Pulmonary artery endothelial cell (primary cell): ENCODE data around the gene PBX2. TPM values are rescaled to one million over a fixed set of nuclear protein-coding genes. Genes with fewer than 3 reads are reported as not detected.

Source experiments
- DNase-seq: peaks from one replicate; pipeline ENCODE4 v3.0.0-alpha.2; 2011; ENCODE audit warnings: low read depth, low spot score
- total RNA-seq: library from RNA; depleted of rRNA; stranded (reverse); fragments of >200 nt; gene quantifications from 2 replicates; pipeline ENCODE4 v1.2.3, GENCODE V29; 2014

Gene PBX2
- total RNA-seq, 1 donor from 2014 or later = 48.7 TPM

DNA sequence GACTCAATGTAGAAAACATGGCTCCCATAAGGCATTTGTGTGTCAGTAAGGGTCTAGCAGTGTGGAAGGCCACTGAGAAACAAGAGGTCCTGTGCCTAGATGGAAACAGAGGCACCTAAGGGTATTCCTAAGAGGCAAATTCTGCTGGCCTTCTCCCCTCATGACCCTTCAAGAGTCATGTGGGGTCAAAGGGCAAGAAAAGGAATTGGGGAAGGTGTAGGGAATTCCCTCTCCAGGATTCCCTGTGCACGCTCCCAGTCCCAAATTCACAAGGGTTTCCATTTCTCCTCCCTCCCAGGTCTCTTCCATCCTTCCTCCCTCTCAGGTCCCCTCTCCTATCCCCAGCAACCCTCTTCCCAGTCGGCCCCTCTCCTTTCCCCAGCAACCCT is 14.7 kb downstream of the PBX2 start:
- no peak for DNase-seq

DNA sequence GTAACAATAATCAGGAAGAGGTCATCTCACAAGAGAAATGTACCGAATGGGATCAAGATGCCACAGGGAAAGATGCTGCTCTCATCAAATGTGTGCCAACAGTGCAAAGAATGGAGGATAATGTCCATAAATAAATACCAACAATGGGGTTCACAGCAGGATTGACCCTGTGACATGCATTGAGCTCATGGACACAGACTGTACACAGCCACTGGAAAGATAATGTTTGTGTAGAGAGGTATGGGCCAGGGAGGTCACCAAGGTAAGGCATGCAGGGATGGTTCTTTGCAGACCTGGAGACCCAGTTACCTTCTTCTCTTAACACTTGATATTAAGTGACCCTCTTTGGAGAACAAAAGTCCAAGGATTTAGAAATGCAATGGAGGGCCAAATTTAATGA is 15.6 kb downstream of the PBX2 start:
- no peak for DNase-seq

DNA sequence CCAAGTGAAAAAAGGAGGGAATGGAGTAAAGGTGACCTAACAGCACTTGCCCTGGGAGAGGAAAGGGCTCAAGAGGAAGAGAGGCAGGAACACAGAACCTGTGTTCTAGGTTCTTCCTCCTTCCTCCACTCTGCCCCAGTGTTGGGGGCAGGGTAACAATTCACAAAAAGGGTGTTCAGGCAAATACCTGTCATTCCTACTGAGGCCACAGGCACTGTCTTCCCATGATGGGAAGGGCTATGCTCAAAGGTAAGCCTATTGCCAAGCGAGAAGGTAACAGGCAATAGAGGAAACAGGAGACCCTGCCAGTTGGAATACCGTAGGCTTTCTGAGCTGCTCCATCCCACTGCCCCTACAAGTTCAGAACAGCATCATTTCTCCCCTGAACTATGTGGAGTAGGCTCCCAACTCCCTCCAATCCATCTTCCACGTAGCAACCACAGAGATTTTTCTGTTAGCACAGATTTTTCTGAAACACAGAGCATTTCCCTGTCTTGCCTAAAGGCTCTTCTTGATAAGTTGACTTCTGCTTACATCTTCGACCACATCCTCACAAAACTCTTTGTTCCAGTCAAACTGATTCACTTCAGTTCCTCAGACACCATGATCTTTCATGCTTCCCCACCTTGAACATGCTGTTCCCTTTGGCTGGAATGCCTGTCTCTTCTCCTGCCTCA is 16.8 kb downstream of the PBX2 start:
- DNase-seq = no peak

DNA sequence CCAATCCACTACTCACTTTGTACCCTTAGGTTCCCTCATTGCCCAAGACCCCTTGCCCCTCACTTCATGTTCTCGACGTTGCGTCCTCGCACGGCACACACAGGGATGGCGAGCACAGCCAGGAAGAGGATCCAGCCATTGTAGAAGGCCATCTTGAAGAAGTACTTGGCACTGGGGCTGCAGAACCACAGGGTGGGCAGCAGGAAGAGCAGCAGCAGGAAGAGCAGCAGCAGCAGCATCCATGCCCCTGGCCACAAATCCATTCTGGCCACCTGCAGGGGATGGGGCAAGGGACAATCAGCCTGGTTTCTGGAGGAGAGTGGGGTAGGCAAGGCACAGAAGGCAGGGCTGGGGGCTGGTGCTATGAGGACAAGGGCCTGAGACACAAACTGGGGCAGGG is 18.8 kb downstream of the PBX2 start:
- no peak for DNase-seq

DNA sequence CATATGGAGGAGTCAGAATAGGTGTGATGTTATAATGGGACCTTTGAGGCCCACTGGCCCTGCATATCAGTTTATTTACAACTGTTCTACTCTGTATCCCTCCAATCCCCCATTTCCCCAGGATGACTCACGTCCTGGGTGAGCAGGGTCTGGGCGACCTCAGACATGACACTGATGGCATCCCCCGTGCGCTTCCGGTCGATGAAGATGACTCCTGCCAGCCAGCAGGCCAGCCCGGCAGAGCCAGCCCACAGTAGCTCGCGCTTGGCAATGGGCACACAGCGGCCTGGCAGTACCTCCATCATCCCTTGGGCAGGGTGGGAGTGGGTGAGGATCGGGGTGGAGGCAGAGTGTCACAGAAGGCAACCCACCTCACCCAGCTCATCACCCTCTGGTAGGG is 19.7 kb downstream of the PBX2 start:
- no peak for DNase-seq

DNA sequence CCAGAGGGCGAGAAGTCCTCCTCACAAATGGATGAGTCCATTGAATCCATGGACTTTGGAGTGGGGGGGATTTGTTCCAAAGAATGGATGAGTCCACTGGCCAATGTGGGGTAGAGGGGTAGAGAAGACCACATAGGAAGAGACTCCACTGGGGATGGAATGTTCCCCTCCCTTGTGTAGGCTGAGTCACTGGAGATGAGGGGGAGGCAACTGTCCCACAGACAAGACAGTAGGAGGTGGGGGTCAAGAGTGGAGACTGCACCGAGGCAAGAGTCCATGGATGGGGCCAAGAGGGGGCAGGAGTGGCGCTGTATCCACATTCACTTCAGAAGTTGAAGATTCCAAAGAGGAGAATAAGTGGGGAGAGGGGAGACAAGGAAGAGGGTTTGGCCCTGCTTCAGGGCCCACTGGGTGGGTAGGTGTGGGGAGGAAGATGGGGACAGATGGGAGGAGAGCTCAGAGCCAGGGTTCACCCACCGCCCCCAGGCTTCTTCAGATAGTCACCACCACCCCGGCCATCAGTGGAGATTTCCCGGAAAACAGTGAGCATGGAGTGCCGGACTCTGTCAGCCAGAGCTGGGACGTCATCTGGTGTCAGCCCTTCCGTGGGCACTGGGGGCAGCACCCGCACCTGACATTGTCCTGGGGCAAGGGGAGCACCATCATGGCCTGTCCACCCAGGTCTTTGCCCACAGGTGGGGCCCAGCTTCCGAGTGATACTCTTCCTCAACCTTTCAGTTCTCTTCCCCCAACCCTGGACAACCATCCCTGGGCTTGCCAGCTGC is 21.0 kb downstream of the PBX2 start:
- DNase-seq = no peak

DNA sequence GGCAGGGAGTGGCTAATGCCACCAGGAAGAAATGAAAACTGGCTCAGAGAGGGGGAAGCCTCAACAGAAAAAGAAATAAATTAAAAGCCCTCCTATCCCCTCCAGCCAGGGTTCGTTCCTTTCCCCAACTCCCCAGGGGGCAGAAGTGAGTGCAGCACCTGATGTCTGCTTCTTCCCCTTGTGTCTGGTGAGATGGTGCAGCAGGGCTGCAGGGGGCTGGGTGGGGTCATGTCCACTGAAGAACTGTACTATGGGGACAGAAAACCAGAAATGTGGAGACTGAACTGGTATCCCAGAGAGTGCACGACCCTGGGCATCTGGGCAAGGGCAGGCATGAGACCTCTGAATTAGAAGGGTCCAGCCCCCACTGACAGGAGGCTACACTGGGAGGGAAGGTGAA is 21.7 kb downstream of the PBX2 start:
- DNase-seq = no peak

DNA sequence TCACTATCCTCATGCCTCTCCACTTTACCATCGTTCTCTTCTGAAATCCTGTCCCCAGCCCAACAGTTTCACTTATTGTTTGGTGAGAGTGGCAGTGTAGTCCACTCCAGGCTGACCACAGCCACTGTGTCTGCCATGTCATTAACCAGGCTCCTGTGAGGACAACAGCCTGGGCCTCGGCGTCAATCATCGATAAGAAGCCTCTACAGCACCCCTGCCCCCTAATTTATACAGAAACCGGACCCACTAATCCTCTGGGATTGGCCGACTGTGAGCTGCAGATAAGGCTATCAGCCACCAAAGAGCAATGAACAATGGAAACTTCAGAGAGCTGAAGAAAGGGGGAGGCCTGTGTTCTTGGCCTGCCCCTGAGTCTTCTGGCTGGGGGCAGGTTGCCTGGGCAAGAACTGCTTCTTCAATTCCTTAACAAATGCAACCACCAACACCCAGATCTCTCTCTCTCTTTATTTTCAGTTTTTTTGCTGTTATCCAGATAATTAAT is 22.2 kb downstream of the PBX2 start:
- DNase-seq = no peak

DNA sequence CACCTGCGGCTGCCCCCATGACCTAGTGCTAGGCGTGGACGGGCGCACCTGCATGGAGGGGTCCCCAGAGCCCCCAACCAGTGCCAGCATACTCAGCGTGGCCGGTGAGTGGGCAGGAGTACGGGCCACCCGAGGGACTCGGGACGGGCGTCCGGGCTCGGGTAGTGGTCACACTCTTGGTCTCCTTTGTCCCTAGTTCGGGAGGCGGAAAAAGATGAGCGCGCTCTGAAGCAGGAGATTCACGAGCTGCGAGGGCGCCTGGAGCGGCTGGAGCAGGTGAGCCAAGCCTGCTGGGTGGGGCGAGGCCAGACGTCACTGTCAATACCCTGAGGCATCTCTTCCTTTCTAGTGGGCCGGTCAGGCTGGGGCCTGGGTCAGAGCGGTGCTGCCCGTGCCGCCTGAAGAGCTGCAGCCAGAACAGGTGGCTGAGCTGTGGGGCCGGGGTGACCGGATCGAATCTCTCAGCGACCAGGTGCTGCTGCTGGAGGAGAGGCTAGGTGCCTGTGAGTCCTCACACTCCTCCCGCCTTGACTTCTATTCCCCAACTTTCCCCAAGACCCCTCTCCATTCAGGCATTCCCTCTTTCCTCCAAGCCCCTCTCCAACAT is 22.7 kb downstream of the PBX2 start:
- no peak for DNase-seq

DNA sequence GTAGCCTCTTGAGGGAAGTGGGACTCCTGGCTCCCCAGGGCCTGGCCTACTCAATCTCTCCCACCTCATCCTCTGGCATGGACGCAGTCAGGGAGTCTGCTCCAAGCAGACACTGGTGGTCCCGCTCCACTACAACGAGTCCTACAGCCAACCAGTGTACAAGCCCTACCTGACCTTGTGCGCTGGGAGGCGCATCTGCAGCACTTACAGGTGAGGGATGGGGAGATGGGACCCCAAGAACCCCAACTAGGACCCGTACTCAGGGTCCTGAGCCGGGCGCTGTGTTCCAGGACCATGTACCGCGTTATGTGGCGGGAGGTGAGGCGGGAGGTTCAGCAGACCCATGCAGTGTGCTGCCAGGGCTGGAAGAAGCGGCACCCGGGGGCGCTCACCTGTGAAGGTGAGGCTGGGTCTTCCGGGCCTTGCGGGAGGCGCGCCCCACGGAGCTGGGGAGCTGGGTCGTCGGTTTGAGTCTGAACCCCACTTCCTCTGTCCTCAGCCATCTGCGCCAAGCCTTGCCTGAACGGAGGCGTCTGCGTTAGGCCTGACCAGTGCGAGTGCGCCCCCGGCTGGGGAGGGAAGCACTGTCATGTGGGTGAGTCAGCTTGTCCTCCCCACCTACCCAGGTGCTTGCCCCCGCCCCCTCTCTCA is 23.5 kb downstream of the PBX2 start:
- DNase-seq = no peak

DNA sequence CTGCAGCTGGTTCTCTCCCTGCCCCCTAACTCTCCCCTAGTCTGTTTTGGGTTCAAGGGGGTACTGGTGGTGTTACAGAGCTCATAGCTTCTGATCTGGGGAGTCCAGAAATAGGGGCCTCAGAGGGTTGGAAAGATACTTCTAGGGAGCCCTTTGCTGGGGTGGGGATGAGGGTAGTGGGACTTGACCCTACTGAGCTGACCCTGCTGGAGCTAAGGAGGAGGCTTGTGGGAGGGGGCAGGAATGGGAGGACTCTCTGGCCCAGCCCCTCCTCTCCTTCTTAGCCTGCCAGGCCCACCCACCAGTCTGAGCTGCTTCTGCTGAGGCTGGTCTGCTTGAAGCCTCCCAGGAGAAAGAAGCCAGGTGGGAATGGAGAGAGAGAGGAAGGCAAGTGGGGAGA is 25.7 kb downstream of the PBX2 start, which contains the start of gene EGFL8:
Gene EGFL8, plus strand, starts transcription at position 301 of the 400 bp plus-strand sequence. CDS start 1,571 bp downstream, outside the sequence.
- no peak for DNase-seq

DNA sequence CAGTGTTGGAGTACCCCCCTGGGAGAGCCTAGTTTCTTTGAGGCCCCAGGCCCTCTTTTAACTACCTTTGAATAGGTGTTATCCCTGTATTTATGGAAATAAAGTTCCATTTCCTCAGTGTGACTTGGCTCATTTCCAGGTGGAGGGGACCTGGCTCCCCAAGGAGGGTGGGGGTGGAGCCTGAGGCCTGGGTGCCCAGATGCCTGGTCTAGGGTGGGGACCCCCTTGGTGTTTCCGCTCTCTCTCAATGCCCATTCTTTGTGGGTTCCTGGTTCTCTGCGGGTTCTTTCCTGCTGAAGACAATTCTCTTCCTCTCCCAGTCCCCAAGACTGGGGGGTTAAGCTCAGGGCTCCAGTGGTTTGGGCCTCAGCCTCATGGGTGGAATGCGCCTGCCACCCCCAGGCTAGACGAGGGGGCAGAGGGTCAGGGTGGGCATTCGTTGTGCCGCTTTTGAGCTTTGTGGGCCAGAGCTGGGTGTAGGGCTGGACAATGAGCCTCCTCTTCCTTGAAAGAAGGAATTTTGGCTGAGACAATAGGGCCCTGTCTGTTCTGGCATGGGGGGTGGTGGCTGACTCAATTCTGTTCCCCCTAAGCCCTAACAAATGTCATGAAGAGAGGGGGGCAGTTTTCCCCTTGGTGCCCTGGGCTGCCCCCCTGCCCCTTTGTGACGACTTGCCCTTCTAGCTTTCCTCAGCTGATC is 26.3 kb downstream of the PBX2 start:
- DNase-seq = no peak

DNA sequence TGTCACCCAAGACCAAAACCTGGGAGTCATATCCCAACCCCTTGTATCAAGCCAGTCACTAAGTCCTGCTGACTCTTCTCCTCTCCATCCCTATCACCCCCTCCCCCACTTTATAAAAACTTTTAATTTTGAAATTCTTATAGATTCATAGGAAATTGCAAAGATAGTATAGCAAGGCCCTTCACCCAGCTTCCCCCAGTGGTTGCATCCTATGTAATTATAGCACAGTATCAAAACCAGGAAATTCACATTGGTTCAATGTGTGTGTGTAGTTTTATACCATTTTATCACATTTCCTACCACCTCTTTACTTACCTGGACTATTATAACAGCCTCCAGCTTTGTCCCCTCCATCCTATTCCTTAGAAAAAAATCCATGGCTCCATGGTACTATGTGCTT is 31.9 kb downstream of the PBX2 start:
- no peak for DNase-seq

DNA sequence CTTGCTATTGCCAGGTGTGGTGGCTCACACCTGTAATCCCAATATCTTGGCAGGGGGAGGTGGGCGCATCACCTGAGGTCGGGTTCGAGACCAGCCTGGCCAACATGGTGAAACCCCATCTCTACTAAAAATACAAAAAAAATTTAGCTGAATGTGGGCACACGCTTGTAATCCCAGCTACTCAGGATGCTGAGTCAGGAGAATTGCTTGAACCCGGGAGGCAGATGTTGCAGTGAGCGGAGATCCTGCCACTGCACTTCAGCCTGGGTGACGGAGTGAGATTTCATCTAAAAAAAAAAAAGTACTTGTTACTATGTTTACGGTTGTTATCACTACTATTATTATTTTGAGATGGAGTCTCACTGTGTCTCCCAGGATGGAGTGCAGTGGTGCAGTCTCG is 33.1 kb downstream of the PBX2 start:
- no peak for DNase-seq

DNA sequence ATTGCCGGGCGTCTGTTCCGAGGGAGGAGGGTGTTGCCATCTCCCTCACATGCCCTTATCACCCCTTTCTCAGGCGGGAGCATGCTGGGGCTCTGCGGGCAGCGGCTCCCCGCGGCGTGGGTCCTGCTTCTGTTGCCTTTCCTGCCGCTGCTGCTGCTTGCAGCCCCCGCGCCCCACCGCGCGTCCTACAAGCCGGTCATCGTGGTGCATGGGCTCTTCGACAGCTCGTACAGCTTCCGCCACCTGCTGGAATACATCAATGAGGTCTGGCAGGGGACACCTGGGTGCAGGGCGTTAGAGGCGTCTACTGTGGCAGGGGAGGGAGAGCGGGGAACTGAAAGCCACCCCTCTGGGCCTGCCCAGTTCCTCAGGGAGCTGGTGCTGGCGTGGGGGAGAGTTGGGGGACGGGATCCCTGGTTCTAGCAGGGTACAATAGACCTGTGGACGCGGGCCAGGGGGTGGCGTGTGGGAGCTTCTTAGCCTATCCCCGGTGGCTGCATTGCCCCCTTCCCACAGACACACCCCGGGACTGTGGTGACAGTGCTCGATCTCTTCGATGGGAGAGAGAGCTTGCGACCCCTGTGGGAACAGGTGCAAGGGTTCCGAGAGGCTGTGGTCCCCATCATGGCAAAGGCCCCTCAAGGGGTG is 35.4 kb downstream of the PBX2 start:
- no peak for DNase-seq

DNA sequence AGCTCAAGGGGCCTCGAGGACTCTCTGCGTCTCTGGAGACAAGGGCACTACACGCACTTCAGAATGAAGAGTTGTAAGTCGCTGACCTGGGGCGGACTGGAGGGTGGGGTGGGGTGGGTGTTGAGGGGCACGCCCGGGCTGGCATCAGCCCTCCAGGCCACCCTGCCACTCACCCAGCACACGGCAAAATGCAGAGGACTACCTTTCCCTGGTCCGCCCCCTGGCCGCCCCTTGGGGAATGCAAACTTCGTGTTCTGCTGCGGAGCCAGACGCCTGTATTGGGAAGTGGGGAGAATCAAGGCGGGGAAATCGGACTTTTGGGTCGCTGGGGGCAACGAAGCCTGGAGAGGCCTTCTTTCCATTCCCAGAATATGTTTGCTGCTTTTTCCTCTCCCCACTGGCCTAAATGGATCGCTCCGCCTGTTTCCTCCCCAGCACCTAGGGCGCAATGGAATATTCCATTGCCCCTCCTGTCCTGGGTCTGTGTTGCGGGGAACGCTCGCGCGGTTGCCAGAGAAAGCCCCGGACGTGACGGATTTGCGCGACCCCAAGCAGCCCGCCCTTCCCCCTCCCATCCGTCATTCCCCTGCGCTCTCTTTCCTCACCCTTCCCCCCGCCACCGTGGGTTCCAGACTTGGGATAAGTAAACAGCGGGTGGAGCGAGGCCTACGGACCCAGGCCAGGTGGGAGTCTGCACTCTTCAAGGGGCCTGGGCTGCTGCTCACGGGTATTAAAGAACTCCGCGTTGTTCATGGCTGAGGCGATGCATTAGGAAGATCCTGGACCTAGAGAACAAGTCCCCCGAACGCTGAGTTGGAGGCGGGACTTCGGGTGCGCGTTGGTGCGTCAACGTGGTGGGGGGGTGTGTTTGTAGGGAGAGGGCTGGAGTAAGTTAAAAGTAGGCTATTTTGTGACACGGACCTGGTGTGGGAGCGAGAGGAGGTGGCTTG is 36.2 kb downstream of the PBX2 start, which contains the start of gene PPT2:
Gene PPT2, plus strand, starts transcription at position 578 of the 950 bp plus-strand sequence. CDS start 454 bp downstream, outside the sequence.
- peak; percentile 78 for DNase-seq

DNA sequence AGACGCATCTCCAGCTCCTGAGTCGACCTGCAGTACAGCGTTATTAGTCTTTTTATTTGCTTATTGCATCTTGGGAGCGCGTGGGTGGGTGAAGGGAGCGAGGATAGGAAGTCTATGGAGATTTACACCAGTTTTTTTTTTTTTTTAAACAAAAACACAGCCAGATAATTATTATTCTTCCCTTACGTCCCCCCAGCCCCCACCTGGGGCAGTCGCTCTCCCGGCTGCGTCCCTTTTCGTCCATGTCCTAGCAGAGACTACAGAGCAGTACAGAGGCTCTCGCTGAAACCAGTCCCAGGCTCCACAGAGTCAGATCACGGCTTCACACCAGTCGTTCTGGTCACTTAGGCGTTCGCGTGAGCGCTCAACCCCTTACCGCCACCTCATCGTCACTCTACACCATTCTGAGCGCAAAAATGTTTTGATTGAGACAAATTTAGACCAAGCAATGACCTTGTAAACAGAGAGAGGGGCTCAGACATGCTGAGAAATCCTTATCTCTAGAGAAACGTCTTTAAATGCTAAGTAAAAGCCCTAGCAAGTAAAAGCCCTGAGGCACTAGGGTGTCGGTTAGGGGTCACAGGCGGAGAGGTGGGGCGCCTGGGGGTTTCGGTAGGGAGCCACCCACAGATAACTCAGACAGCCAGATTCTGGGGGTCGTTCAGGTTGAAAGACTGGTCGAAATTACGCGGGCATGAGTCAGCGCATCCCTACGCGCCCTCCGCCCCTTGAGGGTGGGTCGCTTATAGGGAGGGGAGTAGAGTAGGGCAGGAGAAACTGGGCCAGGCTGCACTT is 37.0 kb downstream of the PBX2 start:
- DNase-seq = no peak
